ENCODE results near the gene PDCD6IP.
"Not testable (repeated sequence)": the region's sequence is repeated elsewhere in the genome, so short reads cannot be mapped to it uniquely, and the experiment has no call there.

PDCD6IP gene

GRCh38 chr3:33795131-33795530 lies 3.3 kb upstream of the PDCD6IP start:
- no peak for DNase-seq (ENCODE audit: low spot score)

GRCh38 chr3:33795856-33796536 lies 2.4 kb upstream of the PDCD6IP start:
- no peak for DNase-seq (ENCODE audit: low spot score)

- DNase-seq (ENCODE audit: low spot score): no peak
These were observed 365 bp upstream of the PDCD6IP start for GRCh38 chr3:33798113-33798417.

- DNase-seq (ENCODE audit: low spot score): no peak
These were observed 747 bp downstream of the PDCD6IP start for GRCh38 chr3:33799202-33799551.

GRCh38 chr3:33803252-33803651 lies 4.8 kb downstream of the PDCD6IP start:
- no peak for DNase-seq (ENCODE audit: low spot score)

- DNase-seq (ENCODE audit: low spot score): no peak
These were observed 5.6 kb downstream of the PDCD6IP start for GRCh38 chr3:33803894-33804526.

- no peak for DNase-seq (ENCODE audit: low spot score)
These were observed 8.8 kb downstream of the PDCD6IP start for GRCh38 chr3:33807191-33807590.

GRCh38 chr3:33808559-33808958 lies 10.1 kb downstream of the PDCD6IP start:
- DNase-seq (ENCODE audit: low spot score): no peak

GRCh38 chr3:33810545-33810944 lies 12.1 kb downstream of the PDCD6IP start:
- no peak for DNase-seq (ENCODE audit: low spot score)

- no peak for DNase-seq (ENCODE audit: low spot score)
These were observed 23.6 kb downstream of the PDCD6IP start for GRCh38 chr3:33821989-33822388.

- DNase-seq (ENCODE audit: low spot score): no peak
These were observed 25.4 kb downstream of the PDCD6IP start for GRCh38 chr3:33823821-33824220.

GRCh38 chr3:33825111-33825510 lies 26.7 kb downstream of the PDCD6IP start:
- DNase-seq (ENCODE audit: low spot score): no peak

- DNase-seq (ENCODE audit: low spot score): no peak
These were observed 27.8 kb downstream of the PDCD6IP start for GRCh38 chr3:33826206-33826605.

GRCh38 chr3:33826688-33827087 lies 28.3 kb downstream of the PDCD6IP start:
- DNase-seq (ENCODE audit: low spot score): no peak

- no peak for DNase-seq (ENCODE audit: low spot score)
These were observed 31.3 kb downstream of the PDCD6IP start for GRCh38 chr3:33829720-33830119.

- no peak for DNase-seq (ENCODE audit: low spot score)
These were observed 32.6 kb downstream of the PDCD6IP start for GRCh38 chr3:33831053-33831452.

GRCh38 chr3:33833408-33834095 lies 35.1 kb downstream of the PDCD6IP start:
- DNase-seq (ENCODE audit: low spot score): no peak

- DNase-seq (ENCODE audit: low spot score): no peak
These were observed 35.6 kb downstream of the PDCD6IP start for GRCh38 chr3:33834096-33834453.

GRCh38 chr3:33837182-33837581 lies 38.8 kb downstream of the PDCD6IP start:
- DNase-seq (ENCODE audit: low spot score): not testable (repeated sequence)

GRCh38 chr3:33839283-33839682 lies 40.9 kb downstream of the PDCD6IP start:
- no peak for DNase-seq (ENCODE audit: low spot score)

GRCh38 chr3:33840179-33840578 lies 41.7 kb downstream of the PDCD6IP start:
- no peak for DNase-seq (ENCODE audit: low spot score)

GRCh38 chr3:33848624-33849347 lies 50.4 kb downstream of the PDCD6IP start:
- DNase-seq (ENCODE audit: low spot score): no peak

- not testable (repeated sequence) for DNase-seq (ENCODE audit: low spot score)
These were observed 52.2 kb downstream of the PDCD6IP start for GRCh38 chr3:33850599-33850998.

Measured in globus pallidus (tissue), 1 donor.